ENCODE results near the gene KCNAB2.
"Not testable (repeated sequence)": the region's sequence is repeated elsewhere in the genome, so short reads cannot be mapped to it uniquely, and the experiment has no call there.

KCNAB2 gene

DNA sequence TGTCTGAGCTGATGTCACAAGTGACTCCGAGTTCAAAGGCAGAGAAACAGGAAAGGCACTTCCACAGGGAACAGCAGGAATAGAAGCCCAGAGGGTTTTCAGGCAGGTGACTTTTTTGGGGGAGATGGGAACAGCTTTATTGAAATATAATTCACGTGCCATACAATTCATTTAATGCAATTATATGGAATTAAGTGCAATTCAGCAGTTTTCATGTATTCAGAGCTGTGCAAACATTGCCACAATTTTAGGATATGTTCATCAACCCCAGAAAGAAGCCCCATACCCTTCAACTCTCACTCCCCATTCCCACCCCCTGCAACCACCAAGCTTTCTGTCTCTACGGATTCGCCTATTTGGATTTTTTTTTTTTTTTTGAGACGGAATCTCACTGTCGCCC is 17.0 kb downstream of the KCNAB2 start:
- DNase-seq (ENCODE audit: low read depth) = no peak
- H3K4me3 ChIP-seq (ENCODE audit: control insufficient read depth, low read depth, low read length) = no peak overlapping the region
- no peak for TF ChIP-seq CTCF (conservative IDR thresholded peaks at IDR 0.05; ENCODE audit: control insufficient read depth, insufficient read depth, low read depth, low read length)

DNA sequence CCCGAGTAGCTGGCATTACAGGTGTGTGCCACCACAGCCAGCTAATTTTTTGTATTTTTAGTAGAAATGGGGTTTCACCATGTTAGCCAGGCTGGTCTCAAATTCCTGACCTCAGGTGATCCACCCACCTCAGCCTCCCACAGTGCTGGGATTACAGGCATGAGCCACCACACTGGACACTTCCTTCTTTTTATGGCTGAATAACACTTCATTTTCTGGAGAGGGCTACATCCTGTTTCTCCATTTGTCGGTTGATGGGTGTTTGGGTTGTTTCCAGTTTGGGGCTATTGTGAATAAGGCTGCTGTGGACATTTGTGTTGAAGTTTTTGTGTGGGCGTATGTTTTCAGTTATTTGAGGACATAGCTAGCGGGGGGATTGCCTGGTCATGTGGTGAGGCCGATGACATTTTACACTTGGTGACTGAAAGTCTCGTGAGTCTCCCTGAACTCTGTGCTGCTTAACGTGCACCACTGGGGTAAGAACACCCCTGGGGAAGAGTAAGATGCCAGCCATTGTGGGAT is 17.9 kb downstream of the KCNAB2 start:
- not testable (repeated sequence) for H3K4me3 ChIP-seq (ENCODE audit: control insufficient read depth, low read depth, low read length)
- DNase-seq (ENCODE audit: low read depth) = peak; percentile 9

- H3K4me3 ChIP-seq (ENCODE audit: control insufficient read depth, low read depth, low read length) = no peak overlapping the region
- DNase-seq (ENCODE audit: low read depth) = no peak
- no peak for TF ChIP-seq CTCF (conservative IDR thresholded peaks at IDR 0.05; ENCODE audit: control insufficient read depth, insufficient read depth, low read depth, low read length)
Measured at GRCh38 chr1:6065093-6065858, 19.6 kb downstream of the KCNAB2 start.

DNA sequence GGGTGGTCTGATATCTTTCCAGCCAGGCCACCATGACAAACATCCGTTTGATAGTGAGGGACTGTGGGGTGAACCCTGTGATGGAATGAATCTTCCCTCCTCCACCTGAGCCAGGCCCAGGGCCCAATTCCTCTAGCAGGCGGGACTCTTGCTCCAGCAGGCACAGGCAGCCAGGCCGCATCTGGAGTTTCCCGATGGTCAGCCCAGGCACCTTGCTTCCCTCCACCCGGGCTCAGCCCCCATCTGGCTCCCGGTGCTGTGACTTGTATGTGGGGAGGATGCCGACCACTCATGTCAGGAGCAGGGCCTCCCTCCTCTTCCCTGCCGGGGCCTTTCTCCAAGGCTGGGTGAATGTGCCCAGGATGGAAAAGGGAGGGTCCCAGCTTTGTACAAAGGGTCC is 21.0 kb downstream of the KCNAB2 start:
- TF ChIP-seq CTCF (conservative IDR thresholded peaks at IDR 0.05; ENCODE audit: control insufficient read depth, insufficient read depth, low read depth, low read length) = no peak
- no peak overlapping the region for H3K4me3 ChIP-seq (ENCODE audit: control insufficient read depth, low read depth, low read length)
- no peak for DNase-seq (ENCODE audit: low read depth)

- H3K4me3 ChIP-seq (ENCODE audit: control insufficient read depth, low read depth, low read length) = no peak overlapping the region
- no peak for TF ChIP-seq CTCF (conservative IDR thresholded peaks at IDR 0.05; ENCODE audit: control insufficient read depth, insufficient read depth, low read depth, low read length)
- no peak for DNase-seq (ENCODE audit: low read depth)
Measured at GRCh38 chr1:6068073-6068472, 22.4 kb downstream of the KCNAB2 start.

DNA sequence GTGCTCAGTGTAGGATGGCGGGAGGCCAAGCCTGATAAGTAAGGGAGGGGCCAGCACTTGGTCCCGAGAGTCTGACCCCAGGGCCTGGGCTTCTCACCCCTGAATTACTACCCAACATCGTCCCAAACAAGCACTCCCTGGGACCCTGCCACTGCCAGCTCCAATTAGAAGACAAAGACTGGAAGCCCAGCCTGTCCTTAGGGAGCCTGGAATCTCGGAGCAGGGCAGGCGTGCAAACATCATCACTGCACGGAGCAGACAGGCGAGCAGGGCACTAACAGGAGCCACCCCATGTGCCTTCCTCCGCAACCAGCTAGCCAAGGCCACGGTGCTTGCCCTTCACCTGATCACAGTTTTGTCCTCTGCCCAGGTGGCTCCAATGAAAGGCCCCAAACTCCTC is 23.2 kb downstream of the KCNAB2 start:
- H3K4me3 ChIP-seq (ENCODE audit: control insufficient read depth, low read depth, low read length) = no peak overlapping the region
- no peak for TF ChIP-seq CTCF (conservative IDR thresholded peaks at IDR 0.05; ENCODE audit: control insufficient read depth, insufficient read depth, low read depth, low read length)
- DNase-seq (ENCODE audit: low read depth) = no peak

- no peak for TF ChIP-seq CTCF (conservative IDR thresholded peaks at IDR 0.05; ENCODE audit: control insufficient read depth, insufficient read depth, low read depth, low read length)
- no peak overlapping the region for H3K4me3 ChIP-seq (ENCODE audit: control insufficient read depth, low read depth, low read length)
- DNase-seq (ENCODE audit: low read depth) = no peak
Measured at GRCh38 chr1:6069573-6069972, 23.9 kb downstream of the KCNAB2 start.
